GM12878 (cell line): ENCODE data around the gene UNCX.

ENCODE experiments used
- FOXM1 ChIP-seq: IDR thresholded peaks from 2 replicates; pipeline ENCODE4 v1.6.1; 2012; ENCODE audit warnings: low read depth, mild to moderate bottlenecking, inconsistent platforms, low read length, moderate library complexity
- POLR2A ChIP-seq: IDR thresholded peaks from 2 replicates; pipeline ENCODE4 v1.6.1; 2011; ENCODE audit warnings: low read depth, mild to moderate bottlenecking, low read length
- ZNF24 ChIP-seq: fragments of 450-650 bp; IDR thresholded peaks from 2 replicates; pipeline ENCODE4 v1.6.1; 2017; ENCODE audit warnings: antibody characterized with exemption, mild to moderate bottlenecking
- TF ChIP-seq, protein P1 (sequence below): IDR thresholded peaks from 2 replicates; pipeline ENCODE4 v1.6.1; 2011; ENCODE audit warnings: mild to moderate bottlenecking, low read depth, low read length, moderate library complexity; ENCODE audit not compliant: insufficient replicate concordance

- TF ChIP-seq POLR2A, result no peak
- TF ChIP-seq FOXM1, result no peak
- TF ChIP-seq ZNF24, result no peak
- TF ChIP-seq, protein P1, sequence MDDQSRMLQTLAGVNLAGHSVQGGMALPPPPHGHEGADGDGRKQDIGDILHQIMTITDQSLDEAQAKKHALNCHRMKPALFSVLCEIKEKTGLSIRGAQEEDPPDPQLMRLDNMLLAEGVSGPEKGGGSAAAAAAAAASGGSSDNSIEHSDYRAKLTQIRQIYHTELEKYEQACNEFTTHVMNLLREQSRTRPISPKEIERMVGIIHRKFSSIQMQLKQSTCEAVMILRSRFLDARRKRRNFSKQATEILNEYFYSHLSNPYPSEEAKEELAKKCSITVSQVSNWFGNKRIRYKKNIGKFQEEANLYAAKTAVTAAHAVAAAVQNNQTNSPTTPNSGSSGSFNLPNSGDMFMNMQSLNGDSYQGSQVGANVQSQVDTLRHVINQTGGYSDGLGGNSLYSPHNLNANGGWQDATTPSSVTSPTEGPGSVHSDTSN, result no peak
Measured at GRCh38 chr7:1255080-1255816, 22.6 kb downstream of the UNCX start.
